PFSK-1 (cell line): ENCODE results near the gene ZKSCAN4.

ENCODE experiments used
- REST ChIP-seq, 2 experiments: IDR thresholded peaks; 2 replicates each; pipeline versions ENCODE4 v1.6.1 to v1.8.0; 2011 to 2012; ENCODE audit warnings: low read depth in 2 of 2, low read length in 2 of 2, control low read depth in 1 of 2, inconsistent platforms in 1 of 2, mild to moderate bottlenecking in 1 of 2, moderate library complexity in 1 of 2; ENCODE audit not compliant: insufficient read depth in 1 of 2
- TAF1 ChIP-seq: IDR thresholded peaks from 2 replicates; pipeline ENCODE4 v1.6.1; 2012; ENCODE audit warnings: low read length, control low read depth, borderline replicate concordance; ENCODE audit not compliant: insufficient read depth

GRCh38 chr6:28208111-28208659, 43.9 kb downstream of the ZKSCAN4 start:
- TF ChIP-seq REST (IDR thresholded peaks at IDR 0.05; ENCODE audit: insufficient read depth in 1 of 2, low read depth in 2 of 2, low read length in 2 of 2): no peak
- TF ChIP-seq TAF1: no peak
